NCI-H2196 (cell line): ENCODE data around the gene RBMS3.
"Not testable (repeated sequence)": the region's sequence is repeated elsewhere in the genome, so short reads cannot be mapped to it uniquely, and the experiment has no call there.

Experiments used
- DNase-seq: peaks from one replicate; lab custom pipeline; 2025; ENCODE audit not compliant: unreplicated experiment; lab: John Stamatoyannopoulos, UW

RBMS3 gene

DNA sequence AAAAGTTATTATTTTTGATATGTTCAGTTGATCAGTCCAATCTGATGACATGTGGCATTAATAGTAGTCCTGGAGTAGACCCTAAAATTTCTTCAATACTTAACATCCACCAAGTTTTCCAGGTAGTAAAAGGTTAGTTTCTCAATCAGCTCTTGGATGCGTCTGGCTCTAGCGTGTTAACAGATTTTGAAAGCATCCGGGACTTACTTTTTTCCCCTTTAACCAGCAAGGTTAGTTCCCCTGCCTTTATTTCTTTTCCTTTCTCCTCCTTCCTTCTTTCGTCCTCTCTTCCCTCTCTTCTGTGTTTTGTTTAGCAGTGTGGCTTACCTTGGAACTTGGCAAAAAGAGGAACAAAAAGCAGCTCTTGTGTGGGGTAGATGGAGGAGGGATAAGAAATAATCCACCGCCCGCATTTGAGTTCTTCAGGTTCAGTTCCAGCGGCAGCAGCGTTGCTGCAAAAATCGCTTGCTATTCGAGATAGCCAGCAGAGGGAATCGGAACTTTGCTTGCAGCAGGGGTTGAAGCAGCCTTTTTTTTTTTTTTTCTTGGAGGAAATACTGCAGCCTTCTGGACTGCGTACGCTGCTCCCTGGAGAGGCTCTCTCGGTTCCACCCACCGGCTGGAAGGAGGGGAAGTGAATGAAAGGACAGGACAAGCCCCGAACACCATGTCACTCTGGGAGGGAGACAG is at the start of gene RBMS3:
Gene RBMS3 (plus strand): TSS at position 668 of the 690 bp plus-strand sequence.
- DNase-seq = no peak

DNA sequence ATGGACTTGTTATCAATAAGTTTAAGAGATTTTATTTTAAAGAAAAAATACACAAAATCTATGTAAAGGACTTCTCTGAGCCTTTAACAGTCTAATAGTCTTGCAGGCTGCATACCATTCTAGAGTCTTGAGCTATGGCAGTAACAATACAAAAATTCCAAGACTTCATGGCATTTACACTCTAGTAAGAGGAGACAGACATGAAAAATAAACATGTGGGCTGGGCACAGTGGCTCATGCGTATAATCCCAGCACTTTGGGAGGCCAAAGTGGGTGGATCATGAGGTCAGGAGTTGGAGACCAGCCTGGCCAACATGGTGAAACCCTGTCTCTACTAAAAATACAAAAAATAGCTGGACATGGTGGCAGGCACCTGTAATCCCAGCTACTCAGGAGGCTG is 47.7 kb upstream of the RBMS3 start:
- not testable (repeated sequence) for DNase-seq

DNA sequence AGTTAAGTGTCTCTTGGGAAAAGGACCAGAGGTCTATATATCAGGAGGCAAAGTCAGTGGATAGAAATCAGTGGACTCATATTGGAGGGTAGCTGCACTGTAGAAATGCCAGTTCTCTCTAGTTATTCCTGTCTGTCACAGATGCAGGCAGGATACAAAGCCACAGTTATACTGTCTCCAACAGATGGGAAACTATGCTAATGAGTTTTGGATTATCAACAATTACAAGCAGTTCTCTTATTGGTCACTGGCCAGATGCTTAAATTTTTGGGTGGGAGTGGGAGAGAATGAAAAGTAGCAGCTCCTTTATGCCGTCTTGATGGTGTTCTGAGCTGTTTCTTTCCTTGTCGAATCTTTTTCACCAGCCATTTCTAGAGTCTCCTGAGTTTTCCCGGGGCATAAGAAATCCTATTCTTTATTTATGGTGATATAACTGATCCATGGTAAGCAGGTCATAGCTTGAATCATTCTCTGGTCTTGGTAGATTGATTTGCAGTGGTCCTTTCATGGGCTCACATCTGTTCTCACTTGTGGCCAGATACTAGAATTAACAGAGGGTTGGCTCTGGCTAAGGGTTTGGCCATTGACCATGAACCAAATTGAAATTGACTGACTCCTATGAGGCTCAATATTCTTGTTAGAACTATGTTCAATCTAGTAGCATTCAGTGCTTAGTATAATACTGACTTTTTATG is 44.6 kb upstream of the RBMS3 start:
- DNase-seq = no peak

DNA sequence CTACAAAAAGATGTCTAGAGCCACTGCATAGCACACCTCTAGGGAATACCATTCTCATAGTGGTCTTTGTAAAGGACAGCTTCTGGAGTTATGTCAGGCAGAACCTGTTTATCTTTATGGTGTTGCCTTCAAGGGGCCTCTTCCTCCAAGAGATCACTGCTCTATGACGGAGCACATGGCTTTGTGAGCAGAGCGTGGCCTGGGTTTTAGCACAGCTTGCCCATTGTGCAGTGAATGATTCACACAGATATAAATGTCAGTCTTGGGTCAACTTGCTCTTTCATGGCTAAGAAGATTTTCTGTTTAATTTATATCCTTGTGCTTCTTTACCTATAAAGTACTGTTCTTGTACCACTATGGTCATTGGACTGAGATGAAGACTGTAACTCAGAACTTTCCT is 41.5 kb upstream of the RBMS3 start:
- DNase-seq = no peak

DNA sequence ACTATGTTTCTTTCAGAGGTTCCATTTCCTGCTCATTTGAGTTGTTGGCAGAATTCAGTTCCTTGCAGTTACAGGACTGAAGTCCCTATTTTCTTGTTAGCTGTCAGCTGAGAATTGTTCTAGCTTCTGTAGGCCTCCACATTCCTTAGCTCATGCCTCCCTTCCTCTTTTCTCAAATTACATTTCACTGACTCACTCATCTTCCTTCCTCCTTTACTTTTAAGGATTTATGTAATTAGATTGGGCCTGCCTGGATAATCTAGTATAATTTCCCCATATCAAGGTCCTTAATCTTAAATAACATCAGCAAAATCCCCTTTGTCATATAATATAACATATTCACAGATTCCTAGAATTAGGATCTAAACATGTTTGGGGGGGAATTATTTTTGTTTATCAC is 40.6 kb upstream of the RBMS3 start:
- DNase-seq = no peak

DNA sequence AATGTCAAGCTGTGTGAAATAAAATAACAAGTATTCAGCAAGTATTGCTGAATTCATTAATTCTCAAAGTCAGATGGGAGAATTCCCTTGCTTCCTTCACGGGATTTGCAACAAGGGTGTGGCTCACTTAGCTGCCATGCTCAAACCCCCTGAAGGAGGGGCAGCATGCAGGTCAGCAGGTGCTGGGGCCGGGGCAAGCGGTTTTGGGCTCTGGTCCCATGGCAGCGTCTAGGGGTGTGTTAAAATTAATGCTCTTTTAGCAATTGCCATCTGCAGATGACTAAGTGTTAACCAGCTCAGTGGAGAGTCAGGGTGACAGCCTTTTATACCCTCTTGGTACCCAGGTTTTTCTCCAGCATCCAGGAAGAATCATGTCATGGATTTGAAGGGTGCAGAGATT is 40.0 kb upstream of the RBMS3 start:
- DNase-seq = no peak

DNA sequence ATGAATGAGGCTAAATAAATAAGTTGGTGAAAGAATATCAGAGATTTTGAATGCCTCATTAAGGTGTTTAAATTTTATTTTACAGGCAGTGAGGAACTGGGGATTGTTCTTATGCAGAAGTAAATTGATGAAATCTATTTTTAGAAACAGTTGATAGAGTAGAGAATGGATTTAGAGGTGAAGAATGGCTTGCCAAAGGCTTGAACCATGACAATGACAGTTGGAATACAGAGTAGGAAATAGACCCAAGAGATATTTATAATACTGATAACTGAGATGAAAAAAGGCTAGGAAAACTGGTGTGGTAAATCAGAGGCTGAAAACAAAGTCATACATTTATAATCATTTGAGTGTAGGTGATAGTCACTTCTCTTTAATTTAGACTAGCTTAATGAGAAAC is 39.0 kb upstream of the RBMS3 start:
- no peak for DNase-seq

DNA sequence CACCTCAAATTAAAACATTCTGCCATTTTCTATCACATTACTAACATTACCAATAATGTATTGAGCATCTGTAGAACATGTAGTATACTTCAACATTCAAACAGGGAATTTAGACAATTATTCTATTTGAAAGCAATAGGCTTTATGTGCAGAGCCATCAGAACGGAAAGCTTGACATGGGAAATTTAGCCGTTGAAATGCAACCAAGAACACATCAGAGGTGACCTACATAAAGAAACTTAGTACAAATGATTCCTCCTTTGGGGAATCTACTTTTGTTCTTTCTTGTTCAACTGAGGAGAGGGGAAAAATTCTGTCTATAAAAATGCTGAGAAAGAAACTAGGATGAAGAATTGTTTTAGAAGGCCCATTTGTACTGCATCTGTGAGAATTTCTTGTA is 38.6 kb upstream of the RBMS3 start:
- no peak for DNase-seq

DNA sequence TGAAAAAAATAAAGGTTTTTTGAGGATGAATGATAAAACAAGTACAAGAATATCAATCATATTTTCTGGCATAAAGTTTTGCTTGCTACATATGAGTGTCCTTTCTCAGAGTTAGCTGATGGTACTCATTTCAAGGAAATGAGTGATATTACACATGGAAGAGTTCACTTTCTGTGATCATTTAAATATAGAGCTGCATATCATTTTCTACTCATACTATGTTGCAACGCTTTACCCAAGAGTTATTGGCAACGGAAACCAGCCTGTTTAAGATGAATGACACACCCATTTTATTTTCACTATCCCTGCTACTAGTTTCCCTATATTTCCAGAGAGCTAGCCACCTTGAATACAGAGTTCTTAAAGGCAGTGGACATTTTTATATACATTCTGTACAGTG is 35.4 kb upstream of the RBMS3 start:
- DNase-seq = no peak

DNA sequence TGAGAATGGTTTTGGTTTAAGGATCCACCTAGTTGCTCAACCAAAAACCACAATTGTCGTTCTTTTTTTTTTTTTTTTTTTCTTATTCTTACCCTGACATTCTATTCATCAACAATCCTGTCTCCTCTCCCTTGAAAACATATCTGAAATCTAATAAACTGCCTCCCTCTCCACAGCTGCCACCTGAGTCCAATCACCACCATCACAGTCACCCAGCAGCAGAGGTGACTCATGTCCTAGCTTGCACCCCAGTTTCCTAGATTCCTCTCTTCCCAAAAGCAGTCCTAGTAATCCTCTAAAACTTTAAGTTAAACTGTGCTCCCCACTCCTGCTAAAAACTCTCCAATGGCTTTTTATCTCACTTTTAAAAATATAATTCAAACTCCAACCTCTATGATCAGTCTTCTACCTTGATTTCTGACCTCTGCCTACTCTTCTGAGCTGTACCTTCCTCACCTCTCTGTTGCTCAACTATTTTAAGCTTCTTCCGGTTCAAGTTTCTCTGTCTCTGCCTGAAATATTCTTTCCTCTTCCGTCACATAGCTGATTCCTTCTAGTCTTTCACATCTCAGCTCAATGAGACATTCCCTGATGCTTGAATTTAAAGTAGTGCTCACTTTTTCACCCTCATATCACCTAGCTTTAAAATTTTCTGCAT is 33.7 kb upstream of the RBMS3 start:
- no peak for DNase-seq

DNA sequence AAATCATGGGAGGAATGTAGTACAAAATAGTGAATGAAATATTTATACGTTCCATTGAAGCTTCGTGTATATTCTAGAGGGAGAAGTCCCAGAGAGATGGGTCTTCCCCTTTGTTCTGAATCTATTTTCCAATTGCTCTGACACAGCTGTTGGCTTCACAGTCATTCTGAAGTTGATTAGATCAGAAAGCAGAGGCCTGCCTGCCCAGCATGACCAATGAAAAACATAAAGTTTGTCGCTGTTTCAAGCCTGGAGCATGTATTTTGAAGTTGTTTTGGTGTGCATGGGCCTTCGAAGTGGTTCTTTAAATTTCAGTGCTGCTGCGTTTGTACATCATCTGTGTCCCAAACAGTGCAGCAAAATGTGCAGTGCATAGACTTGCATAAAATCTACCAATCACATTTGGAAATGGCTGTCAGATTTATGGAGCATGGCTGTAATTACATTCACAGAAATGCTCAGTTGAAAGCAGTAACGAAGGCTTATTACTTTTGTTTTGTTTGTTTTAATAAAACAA is 31.0 kb upstream of the RBMS3 start:
- DNase-seq = no peak

DNA sequence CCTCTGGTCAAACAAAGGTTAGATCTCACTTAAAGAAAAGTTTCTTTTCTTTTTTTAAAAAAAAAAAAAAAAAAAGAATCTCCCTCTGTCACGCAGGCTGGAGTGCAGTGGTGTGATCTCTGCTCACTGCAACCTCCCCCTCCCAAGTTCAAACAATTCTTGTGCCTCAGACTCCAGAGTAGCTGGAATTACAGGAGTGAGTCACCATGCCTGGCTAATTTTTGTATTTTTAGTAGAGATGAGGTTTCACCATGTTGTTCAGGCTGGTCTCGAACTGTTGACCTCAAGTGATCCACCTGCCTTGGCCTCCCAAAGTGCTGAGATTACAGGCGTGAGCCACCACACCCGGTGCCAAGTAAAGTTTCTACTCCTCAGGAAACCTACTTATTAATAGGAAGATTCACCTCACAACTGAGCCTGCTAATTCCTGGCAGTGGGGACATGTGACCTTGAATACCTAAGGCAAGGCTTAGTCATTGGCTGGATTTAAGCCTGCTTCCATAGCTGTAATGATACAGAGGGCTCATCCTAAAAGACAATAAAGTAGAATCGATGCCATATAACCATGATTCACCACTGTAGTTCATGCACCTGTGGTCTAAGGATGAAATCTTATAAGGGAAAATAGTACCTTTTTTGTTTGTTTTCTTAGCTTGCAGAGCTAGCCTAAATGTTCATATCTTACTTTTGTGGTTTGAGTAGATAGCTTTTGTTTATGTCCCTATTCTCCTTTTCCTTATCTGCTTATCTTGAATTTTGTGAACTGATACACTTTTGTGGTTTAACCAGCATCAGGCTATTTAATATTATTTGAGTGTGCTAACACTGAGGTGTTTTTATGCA is 24.8 kb upstream of the RBMS3 start:
- peak; percentile 23 for DNase-seq

DNA sequence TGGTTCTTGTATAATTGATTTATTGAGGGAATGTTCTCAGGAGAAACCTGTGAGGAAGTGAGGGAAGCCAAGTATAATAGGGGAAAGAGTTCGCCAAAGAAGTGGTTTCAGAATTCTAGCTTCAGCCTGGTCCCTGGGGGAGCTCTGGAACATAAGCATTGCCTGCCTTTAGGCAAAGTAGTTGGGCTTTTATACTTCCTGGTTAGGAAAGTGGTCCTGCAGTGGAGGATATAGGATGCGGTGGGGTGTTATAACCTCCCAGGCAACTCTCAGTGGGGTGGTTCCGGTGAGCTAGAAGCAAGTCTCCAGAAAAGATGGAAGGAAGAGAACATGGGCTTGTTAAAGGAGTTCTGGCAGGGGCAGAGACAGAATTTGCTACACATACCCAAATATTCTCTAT is 22.7 kb upstream of the RBMS3 start:
- DNase-seq = no peak

DNA sequence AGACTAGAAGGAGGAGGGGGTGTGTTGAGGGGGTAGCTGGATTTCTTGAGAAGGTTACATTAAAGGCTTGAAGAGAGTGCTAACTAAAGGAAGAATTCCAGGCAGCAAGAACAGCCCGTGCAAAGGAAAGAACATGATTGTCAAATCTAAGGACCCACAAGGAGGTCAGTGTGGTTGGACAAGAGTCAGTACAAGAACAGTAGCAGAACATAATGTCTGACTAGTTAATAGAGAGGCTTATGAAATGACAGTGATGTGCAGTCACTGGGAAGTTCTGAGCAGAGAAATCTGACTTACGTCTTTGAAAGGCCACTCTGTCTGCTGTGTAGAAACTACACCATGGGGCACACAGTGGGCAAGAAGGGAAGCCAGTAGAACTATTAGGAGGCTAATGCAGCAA is 19.8 kb upstream of the RBMS3 start:
- no peak for DNase-seq

DNA sequence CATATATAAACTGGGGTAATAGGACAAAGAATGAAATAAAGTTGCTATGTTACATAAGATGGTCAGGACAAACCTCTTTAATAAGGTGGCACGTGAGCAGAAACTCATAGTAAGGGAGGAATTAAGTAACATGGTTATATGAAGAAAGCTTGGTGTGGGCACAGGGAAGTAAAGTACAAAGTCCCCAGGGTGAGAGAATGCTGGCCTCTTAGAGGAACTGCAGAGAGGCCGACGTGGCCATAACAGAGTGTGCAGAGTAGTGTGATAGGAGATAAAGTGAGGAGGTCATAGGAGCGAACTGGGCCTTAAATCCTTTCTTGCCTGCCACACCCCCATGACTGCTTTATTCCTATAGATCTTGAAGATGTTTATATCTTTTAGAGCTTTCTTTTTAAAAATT is 17.4 kb upstream of the RBMS3 start:
- no peak for DNase-seq

DNA sequence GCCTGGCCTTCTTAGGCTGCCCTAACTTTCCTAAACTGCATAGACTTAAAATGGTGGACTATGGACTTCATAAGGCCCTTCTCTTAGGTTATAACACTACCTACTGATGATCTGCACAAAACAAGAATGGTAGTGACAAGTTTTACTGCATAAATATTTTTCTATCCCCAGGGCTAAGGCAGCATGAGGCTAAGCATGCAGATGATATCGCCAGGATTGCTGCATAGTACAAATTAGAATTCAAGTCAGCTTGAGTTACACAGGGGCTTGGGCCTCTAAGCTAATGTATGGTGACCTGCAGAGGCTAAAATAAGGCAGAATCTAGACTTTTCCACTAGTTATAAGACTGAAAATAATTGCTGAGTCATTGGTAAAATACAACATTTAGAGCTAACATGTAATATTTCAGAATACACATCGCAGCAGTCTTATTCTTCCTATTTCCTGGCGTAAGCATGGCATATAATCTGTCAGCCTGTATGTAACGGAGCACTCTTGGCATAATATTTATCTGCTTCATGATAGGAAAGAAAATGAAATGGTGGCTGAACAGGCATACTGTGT is 15.3 kb upstream of the RBMS3 start:
- no peak for DNase-seq

DNA sequence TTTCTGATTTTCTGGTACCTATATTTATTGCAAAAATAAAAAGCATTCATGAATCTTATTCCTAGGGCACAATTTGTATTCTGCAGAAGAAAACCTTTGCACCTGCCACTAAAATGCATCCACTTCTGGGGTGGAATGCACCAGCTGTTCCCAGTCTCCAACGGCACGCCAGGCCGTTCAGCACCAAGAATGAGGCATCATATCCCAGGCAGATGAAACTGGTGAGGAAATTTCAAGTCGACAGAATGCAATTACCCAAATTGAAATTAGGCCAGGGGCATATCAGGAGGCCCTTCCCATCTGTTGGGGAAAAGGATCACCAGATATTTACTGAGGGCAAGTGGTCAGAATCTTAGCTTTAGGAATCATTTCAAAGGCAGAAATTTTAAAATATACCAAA is 13.6 kb upstream of the RBMS3 start:
- DNase-seq = no peak

DNA sequence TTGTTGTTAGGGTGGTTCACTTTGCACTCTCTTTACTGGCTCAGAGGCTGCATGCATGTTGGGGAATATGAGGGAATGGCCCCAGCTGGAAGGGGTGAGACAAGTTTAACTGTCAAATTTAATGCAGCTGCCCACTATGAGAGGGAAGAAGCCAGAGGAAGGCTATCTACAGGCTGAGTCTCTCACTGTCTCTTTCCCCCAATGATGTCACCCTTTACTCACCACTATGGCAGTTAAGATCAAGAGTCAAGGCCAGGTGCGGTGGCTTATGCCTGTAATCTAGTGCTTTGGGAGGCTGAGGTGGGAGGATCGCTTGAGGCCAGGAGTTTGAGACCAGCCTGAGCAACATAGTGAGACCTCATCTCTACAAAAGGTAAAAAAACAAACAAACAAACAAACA is 12.2 kb upstream of the RBMS3 start:
- no peak for DNase-seq

DNA sequence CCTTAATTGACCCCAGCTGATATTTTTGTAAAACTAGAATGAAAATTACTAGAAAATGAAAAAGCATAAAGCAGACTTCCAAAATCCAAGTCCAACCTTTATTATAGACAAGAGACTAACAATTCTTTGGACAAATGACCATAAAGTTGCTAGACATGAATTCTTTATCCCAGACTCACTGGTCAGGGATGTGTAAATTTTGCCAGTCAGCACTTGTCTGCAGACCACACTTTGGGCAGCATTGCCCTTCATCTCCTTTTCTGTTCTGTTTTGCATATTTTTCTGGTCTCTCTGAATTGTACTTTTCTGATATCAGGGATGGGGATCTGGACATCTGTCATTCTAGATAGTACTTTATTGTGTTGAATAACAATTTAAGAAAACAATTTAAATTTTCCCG is 10.1 kb upstream of the RBMS3 start:
- DNase-seq = no peak

DNA sequence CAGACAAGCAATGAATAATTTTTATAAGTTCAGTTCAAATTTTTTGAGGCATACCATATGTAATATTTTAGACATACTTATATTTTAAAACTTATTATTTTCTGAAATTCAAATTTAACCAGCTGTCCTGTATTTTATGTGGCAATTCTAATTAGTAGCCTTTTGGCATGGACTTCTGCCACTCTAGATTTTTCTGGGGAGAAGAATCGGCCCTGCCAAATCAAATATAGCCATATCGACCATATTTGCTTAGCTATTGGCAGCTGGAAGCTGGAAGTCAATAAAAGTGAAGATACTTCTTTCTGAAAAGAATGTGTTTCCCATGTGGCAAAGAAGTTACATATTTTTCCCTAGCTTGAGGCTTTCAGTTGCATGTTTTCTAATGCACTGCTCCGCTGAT is 9.4 kb upstream of the RBMS3 start:
- DNase-seq = no peak

DNA sequence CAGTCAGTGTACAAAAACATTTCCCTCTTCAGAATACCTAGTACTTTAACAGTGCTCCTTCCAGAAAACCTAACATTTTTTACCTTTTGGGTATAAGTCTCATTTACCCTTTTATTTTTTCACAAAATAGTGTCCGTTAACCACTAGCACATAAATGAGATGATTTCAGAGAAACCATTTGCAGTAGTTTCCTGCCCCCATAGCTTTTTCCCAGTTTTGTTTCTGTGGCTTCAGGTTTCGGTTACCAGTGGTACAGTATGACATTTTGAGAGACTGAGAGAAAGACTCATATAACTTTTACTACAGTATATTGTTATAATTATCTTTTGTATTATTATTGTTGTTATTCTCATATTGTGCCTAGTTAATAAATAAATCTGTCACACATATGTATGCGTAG is 6.2 kb upstream of the RBMS3 start:
- no peak for DNase-seq
